BLaER1 (cell line): ENCODE data around the gene SPEG.

Experiments used
- H3K27ac ChIP-seq: shearing (Covaris generic); formaldehyde crosslinking; 2 replicates; pipeline ENCODE4 v1.8.1; 2022
- H3K27me3 ChIP-seq: shearing (Covaris generic); formaldehyde crosslinking; 2 replicates; pipeline ENCODE4 v1.8.1; 2022
- H3K36me3 ChIP-seq: shearing (Covaris generic); formaldehyde crosslinking; 2 replicates; pipeline ENCODE4 v1.8.1; 2022
- H3K4me1 ChIP-seq: shearing (Covaris generic); formaldehyde crosslinking; 2 replicates; pipeline ENCODE4 v1.8.1; 2022
- H3K4me2 ChIP-seq: shearing (Covaris generic); formaldehyde crosslinking; 2 replicates; pipeline ENCODE4 v1.8.1; 2022
- H3K4me3 ChIP-seq: shearing (Covaris generic); formaldehyde crosslinking; 2 replicates; pipeline ENCODE4 v1.8.1; 2022
- H3K9ac ChIP-seq: shearing (Covaris generic); formaldehyde crosslinking; 2 replicates; pipeline ENCODE4 v1.8.1; 2022
- H3K9me3 ChIP-seq: shearing (Covaris generic); formaldehyde crosslinking; 2 replicates; pipeline ENCODE4 v1.8.1; 2022
- H4K20me1 ChIP-seq: shearing (Covaris generic); formaldehyde crosslinking; 2 replicates; pipeline ENCODE4 v1.8.1; 2022
- Cebpa-rat ChIP-seq: shearing (Covaris generic); IDR thresholded peaks from 2 replicates; pipeline ENCODE4 v1.8.1; 2022

SPEG gene

DNA sequence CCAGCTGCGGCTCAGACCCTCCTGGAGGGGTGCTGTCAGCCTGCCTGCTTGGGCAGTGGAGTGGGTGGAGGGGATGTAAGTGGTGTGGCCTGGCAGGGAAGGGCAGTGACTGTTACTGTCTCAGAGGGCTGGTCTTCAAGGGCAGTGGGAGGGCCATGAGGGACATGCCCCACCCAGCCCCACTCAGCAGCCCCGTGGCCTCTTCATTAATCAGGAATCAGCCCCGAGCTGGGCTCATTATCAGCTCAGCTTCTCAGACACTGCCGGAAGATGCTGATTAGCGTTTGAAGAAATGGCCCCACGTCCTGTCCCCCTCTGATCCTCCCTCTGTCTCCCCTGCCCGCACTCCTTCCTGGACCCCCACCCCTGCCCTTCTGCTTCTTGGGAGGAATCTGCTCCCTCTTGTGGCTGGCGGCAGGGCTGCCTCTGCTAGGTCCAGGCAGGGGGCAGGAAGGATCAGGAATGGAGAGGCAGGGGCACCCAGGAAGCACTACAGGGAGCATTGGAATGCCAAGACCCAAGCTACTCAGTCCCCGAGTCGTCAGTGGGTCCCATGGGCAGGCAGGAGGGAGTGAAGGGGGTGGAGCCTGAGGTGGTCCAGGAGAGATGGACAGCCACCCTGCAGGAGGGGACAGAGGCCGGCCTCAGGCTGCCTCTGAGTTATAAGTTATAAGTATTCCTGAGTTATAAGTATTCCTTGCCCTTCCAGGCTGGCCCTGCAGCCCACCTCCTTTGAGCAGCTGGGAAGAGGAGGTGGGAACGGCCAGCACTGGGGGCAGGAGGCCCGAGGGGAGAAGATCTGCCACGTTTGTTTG lies 86.6 kb downstream of the SPEG start:
- Histone ChIP-seq H3K4me1 (peaks cover 61% of the 10 kb centered on the region), H3K27me3 (peaks cover 54% of the 10 kb centered on the region), H3K27ac (no peak overlapping the region), H3K9me3 (no peaks in the 10 kb centered on the region), H3K9ac (no peak overlapping the region), H3K4me3 (no peak overlapping the region), H4K20me1 (no peaks in the 10 kb centered on the region; the same call in 1 of the 2 replicates), H3K36me3 (no peaks in the 10 kb centered on the region), H3K4me2 (peak overlapping the region; percentile 61)
- TF ChIP-seq Cebpa-rat, result no peak

DNA sequence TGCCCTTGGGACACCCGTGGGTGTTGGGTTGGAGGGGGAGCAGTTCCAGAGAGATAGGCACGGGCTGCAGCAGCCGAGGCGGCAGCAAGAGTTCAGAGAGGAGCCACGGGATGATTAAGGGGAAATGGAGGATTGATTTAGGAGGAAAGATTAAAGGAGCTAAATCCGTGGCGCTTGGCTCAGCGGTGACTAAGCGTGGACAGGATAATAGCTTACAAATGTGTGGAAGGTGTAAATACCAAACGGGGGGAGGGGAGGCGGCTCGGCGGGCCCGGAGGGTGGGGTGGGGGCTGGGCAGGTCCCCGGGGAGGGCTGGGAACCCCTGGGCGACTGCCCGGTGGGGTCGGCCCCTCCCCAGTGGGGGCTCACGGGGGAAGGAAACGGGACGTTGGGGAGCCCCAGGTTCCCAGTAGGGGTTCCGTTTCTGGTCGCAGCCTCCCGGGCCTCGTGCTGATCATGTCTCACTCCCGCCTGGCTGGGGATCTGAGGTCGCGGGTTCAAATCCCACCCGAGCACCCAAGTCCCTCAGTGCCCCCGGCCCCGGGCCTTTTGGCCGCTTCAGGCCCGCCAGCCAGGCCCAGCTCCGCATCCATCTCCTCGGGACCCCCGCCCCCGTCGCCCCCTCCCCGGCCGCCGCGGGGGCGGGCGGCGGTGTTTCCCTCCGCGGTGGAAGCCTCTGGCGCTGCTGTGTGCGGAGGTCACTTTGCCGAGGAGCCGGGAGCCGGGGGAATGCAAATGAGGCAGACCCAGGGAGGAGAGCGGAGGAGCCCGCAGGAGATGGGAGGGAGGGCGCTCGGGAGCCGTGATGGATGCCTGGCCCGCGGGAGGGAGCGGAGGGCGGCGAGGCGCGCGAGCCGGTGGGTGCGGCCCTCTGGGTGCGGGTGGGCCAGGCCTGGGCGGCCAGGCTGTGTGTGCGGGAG lies 87.7 kb downstream of the SPEG start:
- no peaks in the 10 kb centered on the region for H3K36me3 ChIP-seq
- H3K4me1 ChIP-seq, result peaks cover 51% of the 10 kb centered on the region
- H3K4me3 ChIP-seq, result no peak overlapping the region
- TF ChIP-seq Cebpa-rat, result no peak
- H3K4me2 ChIP-seq, result peak overlapping the region; percentile 61
- no peak overlapping the region for H3K9ac ChIP-seq
- H3K27me3 ChIP-seq, result peaks cover 65% of the 10 kb centered on the region
- H3K27ac ChIP-seq, result no peak overlapping the region
- H3K9me3 ChIP-seq, result no peaks in the 10 kb centered on the region
- no peaks in the 10 kb centered on the region; the same call in 1 of the 2 replicates for H4K20me1 ChIP-seq

DNA sequence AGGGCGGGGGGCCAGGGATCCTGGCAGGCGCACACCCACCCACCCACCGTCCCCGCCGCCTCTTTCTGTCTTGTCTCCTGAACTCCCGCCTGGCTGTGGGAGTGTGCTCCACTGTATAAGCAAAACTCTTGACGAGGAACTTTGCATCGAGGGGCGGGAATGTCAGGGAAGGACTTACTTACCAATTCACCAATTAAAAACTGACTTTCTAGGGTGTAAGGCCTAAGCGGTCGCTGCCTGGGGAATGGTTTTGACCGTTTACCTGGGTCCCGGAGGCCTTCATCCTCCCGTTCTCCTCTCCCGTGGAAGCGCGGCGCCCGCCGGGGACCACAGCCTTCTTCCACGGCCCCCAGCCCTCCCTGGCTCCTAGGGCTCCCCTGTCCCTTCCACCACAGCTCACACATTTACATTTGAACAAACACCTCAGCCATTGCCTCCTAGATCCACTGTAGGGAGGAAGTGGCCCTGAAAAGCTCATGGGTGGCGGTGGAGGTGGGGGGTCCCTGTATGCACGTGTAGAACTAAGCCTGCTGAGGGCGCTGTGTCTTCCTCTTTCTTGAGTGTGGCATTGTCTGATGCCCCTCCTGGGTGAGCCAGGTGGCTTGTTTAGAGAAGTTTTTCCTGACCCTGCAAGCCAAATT lies 88.5 kb downstream of the SPEG start:
- H3K9ac ChIP-seq, result no peak overlapping the region

DNA sequence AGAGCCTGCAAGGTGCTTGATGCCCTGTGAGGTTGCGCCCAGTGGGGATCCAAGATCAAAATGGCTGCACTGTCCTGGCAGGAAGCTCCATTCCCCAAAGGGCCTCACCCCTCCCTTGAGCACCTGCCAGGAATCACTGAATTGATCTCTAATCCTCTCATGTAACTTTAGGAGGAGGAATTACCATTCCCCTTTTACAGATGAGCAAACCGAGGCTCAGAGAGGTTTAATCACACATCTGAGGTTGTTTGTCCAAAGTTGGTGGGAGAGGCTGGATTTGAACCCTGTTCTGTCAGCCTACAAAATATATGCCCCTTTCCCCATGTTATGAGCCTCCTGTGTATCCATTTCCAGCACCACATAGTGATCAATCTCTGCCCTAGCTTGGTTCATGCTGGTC lies 90.2 kb downstream of the SPEG start:
- H4K20me1 ChIP-seq, result no peaks in the 10 kb centered on the region; the same call in 1 of the 2 replicates
- H3K27ac ChIP-seq, result no peak overlapping the region
- no peak overlapping the region for H3K4me2 ChIP-seq
- H3K9ac ChIP-seq, result no peak overlapping the region
- H3K9me3 ChIP-seq, result no peaks in the 10 kb centered on the region
- TF ChIP-seq Cebpa-rat, result no peak
- H3K4me3 ChIP-seq, result no peak overlapping the region
- H3K27me3 ChIP-seq, result peaks cover 89% of the 10 kb centered on the region
- peaks cover 39% of the 10 kb centered on the region for H3K4me1 ChIP-seq
- no peaks in the 10 kb centered on the region for H3K36me3 ChIP-seq

More for the DNA sequence above, 88.5 kb downstream of the SPEG start:
- Histone ChIP-seq H3K27ac (no peak overlapping the region), H4K20me1 (no peaks in the 10 kb centered on the region; the same call in 1 of the 2 replicates), H3K27me3 (peaks cover 73% of the 10 kb centered on the region), H3K36me3 (no peaks in the 10 kb centered on the region), H3K4me2 (peak overlapping the region; percentile 55), H3K9me3 (no peaks in the 10 kb centered on the region), H3K4me3 (no peak overlapping the region), H3K4me1 (peaks cover 43% of the 10 kb centered on the region)
- TF ChIP-seq Cebpa-rat, result no peak

DNA sequence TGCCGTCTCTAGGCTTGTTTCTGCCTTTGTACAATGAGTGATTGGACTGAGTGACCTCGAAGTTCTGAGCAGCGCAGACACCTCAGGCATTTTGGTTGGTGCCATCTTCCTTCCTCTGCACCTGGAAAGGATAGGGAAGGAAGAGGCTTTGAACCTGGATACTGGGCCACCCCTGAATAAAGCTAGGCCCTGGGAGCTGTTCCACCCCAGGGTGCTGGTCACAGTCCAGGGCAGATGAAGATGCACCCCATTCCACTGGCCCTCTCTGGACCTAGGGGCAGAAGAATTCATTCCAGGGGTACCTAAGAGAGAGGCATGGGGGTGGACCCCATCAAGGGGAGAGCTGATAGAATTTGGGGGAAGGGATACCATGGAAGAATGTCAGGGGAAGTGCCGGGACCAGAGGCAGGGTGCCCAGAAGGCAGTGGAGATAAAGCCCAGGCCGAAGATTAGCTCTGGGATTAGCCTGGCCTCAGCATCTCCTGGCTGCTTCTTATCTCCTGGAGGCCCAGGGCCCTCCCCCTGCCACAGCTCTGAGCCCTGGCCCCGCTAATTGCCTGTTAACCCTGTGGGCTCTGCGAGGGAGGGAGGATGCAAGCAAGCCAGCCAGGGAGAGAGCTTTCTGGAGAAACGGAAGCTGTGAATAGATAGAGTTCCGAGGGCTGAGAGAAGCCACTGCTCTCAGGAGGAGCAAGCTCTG lies 91.0 kb downstream of the SPEG start:
- H3K4me3 ChIP-seq, result no peak overlapping the region
- no peaks in the 10 kb centered on the region; the same call in 1 of the 2 replicates for H4K20me1 ChIP-seq
- no peak overlapping the region for H3K27ac ChIP-seq
- no peak overlapping the region for H3K9ac ChIP-seq
- H3K27me3 ChIP-seq, result peaks cover 91% of the 10 kb centered on the region
- H3K4me1 ChIP-seq, result peaks cover 38% of the 10 kb centered on the region
- no peaks in the 10 kb centered on the region for H3K36me3 ChIP-seq
- no peak overlapping the region for H3K4me2 ChIP-seq
- H3K9me3 ChIP-seq, result no peaks in the 10 kb centered on the region
- TF ChIP-seq Cebpa-rat, result no peak

DNA sequence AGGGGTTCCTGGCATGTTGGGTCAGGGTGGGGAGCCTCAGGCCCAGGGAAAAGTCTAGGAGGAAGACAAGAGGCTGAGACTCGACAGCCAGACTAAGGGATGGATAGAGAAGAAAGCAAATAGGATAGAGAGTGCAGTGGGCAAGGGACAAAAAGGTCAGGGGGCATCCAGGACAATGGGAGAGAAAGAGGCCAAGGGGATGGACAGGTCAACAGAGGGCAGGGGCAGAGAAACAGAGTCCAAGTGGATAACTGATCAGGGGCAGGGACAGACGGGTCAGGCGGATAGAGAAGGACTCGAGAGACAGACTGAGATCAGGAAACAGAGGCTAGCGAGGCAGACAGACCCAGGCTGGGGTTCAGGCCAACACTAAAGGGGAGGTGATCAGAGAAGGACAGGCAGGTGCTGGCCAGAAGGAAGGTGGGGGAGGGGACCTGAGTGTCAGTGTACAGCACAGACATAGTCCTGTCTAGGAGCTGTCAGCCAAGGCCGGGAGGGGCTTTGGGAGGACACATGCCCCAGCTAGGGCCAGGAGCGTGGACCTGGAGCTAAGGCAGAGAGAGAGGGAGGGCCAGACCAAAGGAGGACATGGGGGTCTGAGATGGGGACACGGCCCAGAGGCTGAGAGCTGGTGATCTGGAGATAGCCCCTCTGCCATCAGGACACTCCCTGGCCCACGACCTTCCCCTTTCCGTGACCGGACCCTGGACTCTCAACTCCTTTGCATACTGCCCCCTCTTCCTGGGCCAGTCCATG lies 91.9 kb downstream of the SPEG start:
- TF ChIP-seq Cebpa-rat, result no peak
- Histone ChIP-seq H3K9me3 (no peaks in the 10 kb centered on the region), H3K27me3 (peaks cover 85% of the 10 kb centered on the region), H3K36me3 (no peaks in the 10 kb centered on the region), H3K4me3 (no peak overlapping the region), H3K4me2 (no peak overlapping the region), H3K4me1 (peaks cover 30% of the 10 kb centered on the region), H3K27ac (no peak overlapping the region), H3K9ac (no peak overlapping the region), H4K20me1 (no peaks in the 10 kb centered on the region; the same call in 1 of the 2 replicates)

DNA sequence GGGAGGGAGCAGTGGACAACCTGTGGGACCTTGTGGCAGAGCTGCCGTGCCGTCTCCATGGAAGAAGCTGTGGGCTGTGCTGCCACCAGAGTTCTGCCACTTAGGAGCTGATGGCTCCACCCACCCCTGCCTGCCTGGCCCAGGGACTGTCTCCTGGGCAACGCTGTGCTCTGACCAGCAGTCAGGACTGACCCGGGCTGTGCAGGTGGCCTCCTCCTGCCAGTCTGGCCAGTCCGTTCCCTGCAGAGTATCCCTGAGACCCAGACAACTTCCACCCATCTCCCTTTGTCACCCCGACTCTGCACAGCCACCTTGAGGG lies 92.4 kb downstream of the SPEG start:
- H4K20me1 ChIP-seq, result no peaks in the 10 kb centered on the region
- no peaks in the 10 kb centered on the region for H3K9me3 ChIP-seq
- H3K9ac ChIP-seq, result no peak overlapping the region
- H3K4me1 ChIP-seq, result peaks cover 25% of the 10 kb centered on the region
- peaks cover 80% of the 10 kb centered on the region for H3K27me3 ChIP-seq
- no peak overlapping the region for H3K4me3 ChIP-seq
- H3K27ac ChIP-seq, result no peak overlapping the region
- H3K4me2 ChIP-seq, result no peak overlapping the region
- TF ChIP-seq Cebpa-rat, result no peak
- H3K36me3 ChIP-seq, result no peaks in the 10 kb centered on the region

DNA sequence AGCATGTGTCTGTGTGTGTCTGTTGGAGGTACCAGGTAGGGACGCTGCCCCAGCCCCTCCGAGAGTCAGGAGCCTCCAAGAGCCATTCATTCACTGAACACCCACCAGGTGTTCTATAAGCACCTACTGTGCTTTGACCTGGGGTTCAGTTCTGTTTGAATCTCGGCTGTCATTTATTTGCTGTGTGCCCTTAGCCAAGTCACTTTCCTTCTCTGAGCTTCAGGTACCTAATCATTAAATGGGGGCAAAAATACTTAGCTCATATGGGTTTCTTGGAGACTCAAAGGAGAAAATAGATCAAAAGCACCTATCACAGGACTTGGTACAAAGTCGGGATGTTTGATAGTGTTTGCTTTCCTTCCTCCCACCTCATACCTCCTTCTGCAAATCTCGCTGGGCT lies 92.8 kb downstream of the SPEG start:
- no peak overlapping the region for H3K9ac ChIP-seq
- H3K27ac ChIP-seq, result no peak overlapping the region
- H3K4me3 ChIP-seq, result no peak overlapping the region
- no peaks in the 10 kb centered on the region for H4K20me1 ChIP-seq
- H3K4me1 ChIP-seq, result peaks cover 22% of the 10 kb centered on the region
- no peak for TF ChIP-seq Cebpa-rat
- H3K4me2 ChIP-seq, result 0 out of 2 replicates have a peak overlapping the region, but pooled peaks have one; percentile 2
- no peaks in the 10 kb centered on the region for H3K36me3 ChIP-seq
- no peaks in the 10 kb centered on the region for H3K9me3 ChIP-seq
- peaks cover 75% of the 10 kb centered on the region for H3K27me3 ChIP-seq
